ENCODE results near the gene FKBP5. TPM values are rescaled to one million over a fixed set of nuclear protein-coding genes. Genes with fewer than 3 reads are reported as not detected.

The FKBP5 gene
- total RNA-seq, 2 experiments from 2014 or later = 42.5 to 79.1 TPM

DNA sequence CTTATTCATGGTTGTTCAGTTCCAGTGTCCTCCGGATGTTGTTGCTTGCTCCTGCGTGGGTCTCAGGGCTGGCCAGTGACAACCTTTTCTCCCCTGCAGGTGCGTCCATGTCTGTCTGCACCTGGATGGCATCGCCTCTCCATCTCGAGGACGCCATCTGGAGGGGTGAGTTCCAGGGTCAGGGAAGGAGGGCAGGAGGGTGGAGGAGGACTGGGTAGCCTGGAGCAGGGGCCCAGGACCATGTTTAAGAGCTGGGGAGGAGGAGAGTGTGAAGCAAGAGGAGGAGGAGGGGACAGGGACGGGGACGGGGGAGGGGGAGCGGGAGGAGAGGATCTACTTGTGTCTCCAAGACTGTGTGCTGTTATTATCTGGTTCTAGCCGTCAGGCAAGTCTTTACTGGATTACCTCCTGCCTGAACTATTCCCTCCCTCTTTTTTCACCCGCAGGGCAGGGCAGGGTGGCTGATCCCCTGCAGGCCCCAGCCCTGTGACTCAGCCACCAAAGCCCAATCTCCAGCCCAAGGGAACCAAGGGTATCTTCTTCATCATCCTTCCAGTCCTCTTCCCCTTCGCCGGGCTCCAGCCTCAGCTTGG, 143.8 kb downstream of the FKBP5 start:
- Histone ChIP-seq H3K4me1 (ENCODE audit: insufficient read depth, low read length, poor library complexity, severe bottlenecking) (no peaks in the 10 kb centered on the region), H3K79me2 (ENCODE audit: insufficient read depth, low read depth, low read length) (no peaks in the 10 kb centered on the region), H3K27ac (ENCODE audit: low read depth, low read length, poor library complexity, severe bottlenecking) (no peak overlapping the region), H3K9me2 (ENCODE audit: insufficient read depth, low read length) (no peaks in the 10 kb centered on the region), H3K9me3 (ENCODE audit: low read length) (peaks cover 8% of the 10 kb centered on the region; the same call in 1 of the 2 replicates), H3K36me3 (ENCODE audit: insufficient read depth, low read length) (no peaks in the 10 kb centered on the region), H4K20me1 (ENCODE audit: insufficient read depth, low read length) (no peaks in the 10 kb centered on the region), H2AFZ (ENCODE audit: low read length) (no peak overlapping the region), H3K4me2 (ENCODE audit: low read length) (no peak overlapping the region), H3K4me3 (ENCODE audit: low read depth, low read length, poor library complexity, severe bottlenecking) (no peak overlapping the region)
- CTCF ChIA-PET (ENCODE audit: unreplicated experiment) = no interaction called here
- intact Hi-C loops (cut with micrococcal nuclease; ENCODE audit: unreplicated experiment) = no loop called here
- TF ChIP-seq, protein P1, sequence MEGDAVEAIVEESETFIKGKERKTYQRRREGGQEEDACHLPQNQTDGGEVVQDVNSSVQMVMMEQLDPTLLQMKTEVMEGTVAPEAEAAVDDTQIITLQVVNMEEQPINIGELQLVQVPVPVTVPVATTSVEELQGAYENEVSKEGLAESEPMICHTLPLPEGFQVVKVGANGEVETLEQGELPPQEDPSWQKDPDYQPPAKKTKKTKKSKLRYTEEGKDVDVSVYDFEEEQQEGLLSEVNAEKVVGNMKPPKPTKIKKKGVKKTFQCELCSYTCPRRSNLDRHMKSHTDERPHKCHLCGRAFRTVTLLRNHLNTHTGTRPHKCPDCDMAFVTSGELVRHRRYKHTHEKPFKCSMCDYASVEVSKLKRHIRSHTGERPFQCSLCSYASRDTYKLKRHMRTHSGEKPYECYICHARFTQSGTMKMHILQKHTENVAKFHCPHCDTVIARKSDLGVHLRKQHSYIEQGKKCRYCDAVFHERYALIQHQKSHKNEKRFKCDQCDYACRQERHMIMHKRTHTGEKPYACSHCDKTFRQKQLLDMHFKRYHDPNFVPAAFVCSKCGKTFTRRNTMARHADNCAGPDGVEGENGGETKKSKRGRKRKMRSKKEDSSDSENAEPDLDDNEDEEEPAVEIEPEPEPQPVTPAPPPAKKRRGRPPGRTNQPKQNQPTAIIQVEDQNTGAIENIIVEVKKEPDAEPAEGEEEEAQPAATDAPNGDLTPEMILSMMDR (conservative IDR thresholded peaks at IDR 0.05; ENCODE audit: low read length) = no peak
- TF ChIP-seq EZH2phosphoT487 (IDR thresholded peaks at IDR 0.05; ENCODE audit: borderline replicate concordance, low read depth, low read length) = no peak
- no peak for DNase-seq (ENCODE audit: low spot score)
- POLR2A ChIA-PET = interaction anchor here (1.0 kb wide), 1 partner anchor 12 kb away, joined by 3 read pairs; no protein-coding TSS in a partner anchor
- no TSS peak for BruUV-seq (replicated peaks)

DNA sequence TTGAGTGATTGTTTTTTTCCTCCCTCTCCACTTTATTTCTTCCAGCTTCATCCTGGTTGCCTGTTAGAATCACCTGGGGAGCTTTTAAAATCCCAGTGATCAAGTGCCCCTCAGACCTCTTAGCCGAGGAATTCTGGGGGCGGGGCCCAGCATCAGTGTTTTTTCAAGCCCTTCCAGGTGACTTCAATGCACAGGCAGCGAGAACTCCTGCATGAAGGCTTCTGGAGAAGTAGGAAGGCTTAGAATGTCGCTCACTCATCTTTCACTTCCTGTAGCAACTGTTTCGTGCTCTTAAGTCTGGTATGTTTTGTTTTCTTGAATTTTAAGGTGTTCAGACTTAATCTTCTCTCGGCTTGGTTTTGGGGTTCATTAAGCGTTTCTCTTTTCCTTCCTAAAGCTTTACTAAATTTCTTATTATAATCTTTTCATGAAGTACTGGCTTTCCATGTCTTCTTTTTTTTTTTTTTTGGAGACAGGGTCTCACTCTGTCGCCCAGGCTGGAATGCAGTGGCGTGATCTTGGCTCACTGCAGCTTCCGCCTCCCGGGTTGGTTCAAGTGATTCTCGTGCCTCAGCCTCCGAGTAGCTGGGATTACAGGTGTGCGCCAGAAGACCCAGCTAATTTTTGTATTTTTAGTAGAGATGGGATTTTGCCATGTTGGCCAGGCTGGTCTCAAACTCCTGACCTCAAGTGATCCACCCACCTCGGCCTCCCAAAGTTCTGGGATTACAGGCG, 145.1 kb downstream of the FKBP5 start:
- no peaks in the 10 kb centered on the region for H4K20me1 ChIP-seq (ENCODE audit: insufficient read depth, low read length)
- H3K9me2 ChIP-seq (ENCODE audit: insufficient read depth, low read length) = no peaks in the 10 kb centered on the region
- CTCF ChIA-PET (ENCODE audit: unreplicated experiment) = no interaction called here
- H3K9me3 ChIP-seq (ENCODE audit: low read length) = 0 out of 2 replicates have a peak, but pooled peaks cover 5% of the 10 kb centered on the region
- TF ChIP-seq, protein P1 (conservative IDR thresholded peaks at IDR 0.05; ENCODE audit: low read length) = no peak
- TF ChIP-seq EZH2phosphoT487 (IDR thresholded peaks at IDR 0.05; ENCODE audit: borderline replicate concordance, low read depth, low read length) = no peak
- H3K4me2 ChIP-seq (ENCODE audit: low read length) = no peak overlapping the region
- no TSS peak for BruUV-seq (replicated peaks)
- H3K27ac ChIP-seq (ENCODE audit: low read depth, low read length, poor library complexity, severe bottlenecking) = no peak overlapping the region
- POLR2A ChIA-PET = interaction anchor here (0.6 to 1.0 kb wide), 4 partner anchors 11 to 330 kb away, joined by 3 to 4 read pairs (median 3); no protein-coding TSS in a partner anchor
- H3K4me3 ChIP-seq (ENCODE audit: low read depth, low read length, poor library complexity, severe bottlenecking) = no peak overlapping the region
- DNase-seq (ENCODE audit: low spot score) = no peak
- no peaks in the 10 kb centered on the region for H3K36me3 ChIP-seq (ENCODE audit: insufficient read depth, low read length)
- intact Hi-C loops (cut with micrococcal nuclease; ENCODE audit: unreplicated experiment) = no loop called here
- no peaks in the 10 kb centered on the region for H3K79me2 ChIP-seq (ENCODE audit: insufficient read depth, low read depth, low read length)
- no peaks in the 10 kb centered on the region for H3K4me1 ChIP-seq (ENCODE audit: insufficient read depth, low read length, poor library complexity, severe bottlenecking)
- H2AFZ ChIP-seq (ENCODE audit: low read length) = peak overlapping the region; percentile 22; the same call in 1 of the 2 replicates

DNA sequence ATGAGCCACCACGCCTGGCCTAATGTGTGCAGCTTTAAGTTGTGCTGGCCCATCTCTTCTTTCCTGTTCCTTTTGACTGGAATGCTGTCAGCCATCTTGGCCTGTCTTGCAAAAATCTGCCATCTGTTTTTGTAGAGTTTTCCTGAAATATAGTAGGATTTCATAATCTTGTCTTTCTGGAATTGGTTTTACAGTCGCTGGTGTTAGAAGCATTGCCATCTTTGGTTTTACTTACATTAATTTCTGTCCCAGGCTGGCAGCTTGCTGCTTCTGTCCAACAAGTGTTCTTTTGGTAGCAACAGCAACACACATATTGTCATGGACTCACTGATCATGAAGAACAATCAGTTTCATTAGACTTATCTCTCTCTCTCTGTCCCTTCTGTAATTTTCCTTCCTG, 146.9 kb downstream of the FKBP5 start:
- TF ChIP-seq, protein P1 (conservative IDR thresholded peaks at IDR 0.05; ENCODE audit: low read length) = no peak
- TF ChIP-seq EZH2phosphoT487 (IDR thresholded peaks at IDR 0.05; ENCODE audit: borderline replicate concordance, low read depth, low read length) = no peak
- no peaks in the 10 kb centered on the region for H3K36me3 ChIP-seq (ENCODE audit: insufficient read depth, low read length)
- no peak overlapping the region for H3K27ac ChIP-seq (ENCODE audit: low read depth, low read length, poor library complexity, severe bottlenecking)
- H3K4me3 ChIP-seq (ENCODE audit: low read depth, low read length, poor library complexity, severe bottlenecking) = no peak overlapping the region
- intact Hi-C loops (cut with micrococcal nuclease; ENCODE audit: unreplicated experiment) = no loop called here
- ChIA-PET CTCF (ENCODE audit: unreplicated experiment) (no interaction called here), POLR2A (interaction anchor here (0.8 kb wide), 1 partner anchor 9 kb away, joined by 4 read pairs; no protein-coding TSS in a partner anchor)
- H3K4me2 ChIP-seq (ENCODE audit: low read length) = no peak overlapping the region
- H3K4me1 ChIP-seq (ENCODE audit: insufficient read depth, low read length, poor library complexity, severe bottlenecking) = no peaks in the 10 kb centered on the region
- H2AFZ ChIP-seq (ENCODE audit: low read length) = no peak overlapping the region
- DNase-seq (ENCODE audit: low spot score) = no peak
- H3K9me2 ChIP-seq (ENCODE audit: insufficient read depth, low read length) = no peaks in the 10 kb centered on the region
- no peaks in the 10 kb centered on the region for H3K79me2 ChIP-seq (ENCODE audit: insufficient read depth, low read depth, low read length)
- H3K9me3 ChIP-seq (ENCODE audit: low read length) = 0 out of 2 replicates have a peak, but pooled peaks cover 5% of the 10 kb centered on the region
- H4K20me1 ChIP-seq (ENCODE audit: insufficient read depth, low read length) = no peaks in the 10 kb centered on the region
- no TSS peak for BruUV-seq (replicated peaks)
